Measurements from ENCODE around the gene TUBB4B. TPM values are rescaled to one million over a fixed set of nuclear protein-coding genes. Genes with fewer than 3 reads are reported as not detected.

Gene TUBB4B
- polyA plus RNA-seq, 1 experiment, result 223 TPM

DNA sequence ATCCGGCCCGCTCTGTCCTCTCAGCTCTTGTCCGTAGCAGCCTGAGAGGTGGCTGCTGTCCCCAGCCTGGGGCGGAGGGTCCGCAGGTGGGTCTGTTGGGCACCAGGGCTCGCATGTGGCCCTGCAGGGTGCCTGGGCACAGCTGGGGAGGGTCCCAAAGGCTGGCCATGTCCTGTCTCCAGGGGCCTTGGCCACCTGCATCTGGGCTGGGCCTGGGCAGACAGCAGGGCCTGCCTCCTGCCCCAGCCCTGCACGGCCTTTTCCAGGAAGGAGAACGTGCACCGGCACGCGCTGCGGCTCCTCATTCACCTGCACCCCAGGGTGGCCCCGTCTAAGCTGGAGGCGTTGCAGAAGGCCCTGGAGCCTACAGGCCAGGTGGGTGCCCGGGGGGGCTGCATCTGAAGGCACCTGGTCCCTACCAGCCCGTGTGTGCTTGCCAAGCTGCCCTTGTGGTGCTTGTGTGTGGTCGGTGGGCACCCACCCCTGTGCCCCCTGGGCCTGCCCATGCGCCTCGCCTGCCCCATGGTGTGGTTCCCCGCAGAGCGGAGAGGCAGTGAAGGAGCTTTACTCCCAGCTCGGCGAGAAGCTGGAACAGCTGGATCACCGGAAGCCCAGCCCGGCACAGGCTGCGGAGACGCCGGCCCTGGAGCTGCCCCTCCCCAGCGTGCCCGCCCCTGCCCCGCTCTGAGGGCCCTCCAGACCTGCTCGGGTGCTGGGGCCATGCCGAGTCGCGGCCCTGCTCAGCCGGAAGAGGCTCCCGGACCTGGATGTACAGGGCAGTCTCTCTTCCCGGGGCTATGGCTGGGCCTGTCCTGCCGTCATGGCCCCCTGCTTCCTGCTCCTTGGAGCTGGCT, 31.4 kb downstream of the TUBB4B start:
- POLR2A ChIA-PET, result interaction anchor here (1.1 to 1.4 kb wide), 2 partner anchors 32 to 259 kb away, joined by 5 read pairs; partner anchors contain the start of gene TUBB4B
- Histone ChIP-seq H3K9me3 (ENCODE audit: control insufficient read depth, insufficient read depth, low read length) (no peaks in the 10 kb centered on the region; the same call in 1 of the 2 replicates), H3K27me3 (ENCODE audit: control insufficient read depth, insufficient read depth, low read length) (no peaks in the 10 kb centered on the region), H3K27ac (ENCODE audit: low read depth, low read length) (no peak overlapping the region), H3K4me3 (ENCODE audit: low read depth, low read length) (no peak overlapping the region)
- no peak for TF ChIP-seq CTCF (IDR thresholded peaks at IDR 0.05; ENCODE audit: low read depth, low read length)
- CTCF ChIA-PET, result interaction anchor here (1.0 kb wide), 1 partner anchor 36 kb away, joined by 3 read pairs; no protein-coding TSS in a partner anchor
- no peak for DNase-seq (ENCODE audit: low read depth, low spot score)

DNA sequence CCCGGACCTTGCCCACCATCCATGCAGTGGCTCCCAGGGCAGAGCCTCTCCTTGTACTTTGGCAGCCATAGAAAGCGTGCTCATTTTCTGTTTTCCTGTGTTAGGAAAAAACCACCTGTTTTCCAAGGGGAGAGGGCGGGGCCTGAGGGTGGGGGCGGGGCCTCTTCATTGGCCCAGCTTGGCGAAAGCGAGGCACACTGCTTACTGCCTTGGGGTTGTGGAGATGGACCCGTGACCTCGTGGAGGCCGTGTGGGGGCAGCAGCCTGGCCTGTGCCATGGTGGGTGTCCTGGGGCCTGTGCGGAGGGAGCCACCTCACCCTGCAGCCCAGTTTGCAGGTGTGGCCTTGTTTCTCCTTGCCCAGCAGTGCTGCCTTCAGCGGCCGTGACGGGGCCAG, 32.0 kb downstream of the TUBB4B start:
- CTCF ChIA-PET, result no interaction called here
- H3K9me3 ChIP-seq (ENCODE audit: control insufficient read depth, insufficient read depth, low read length), result no peaks in the 10 kb centered on the region; the same call in 1 of the 2 replicates
- no peak overlapping the region for H3K4me3 ChIP-seq (ENCODE audit: low read depth, low read length)
- no peak for DNase-seq (ENCODE audit: low read depth, low spot score)
- no peak for TF ChIP-seq CTCF (IDR thresholded peaks at IDR 0.05; ENCODE audit: low read depth, low read length)
- POLR2A ChIA-PET, result interaction anchor here (0.6 to 1.4 kb wide), 3 partner anchors 32 to 258 kb away, joined by 5 to 11 read pairs (median 5); partner anchors contain the start of gene TUBB4B
- H3K27me3 ChIP-seq (ENCODE audit: control insufficient read depth, insufficient read depth, low read length), result no peaks in the 10 kb centered on the region
- H3K27ac ChIP-seq (ENCODE audit: low read depth, low read length), result no peak overlapping the region

DNA sequence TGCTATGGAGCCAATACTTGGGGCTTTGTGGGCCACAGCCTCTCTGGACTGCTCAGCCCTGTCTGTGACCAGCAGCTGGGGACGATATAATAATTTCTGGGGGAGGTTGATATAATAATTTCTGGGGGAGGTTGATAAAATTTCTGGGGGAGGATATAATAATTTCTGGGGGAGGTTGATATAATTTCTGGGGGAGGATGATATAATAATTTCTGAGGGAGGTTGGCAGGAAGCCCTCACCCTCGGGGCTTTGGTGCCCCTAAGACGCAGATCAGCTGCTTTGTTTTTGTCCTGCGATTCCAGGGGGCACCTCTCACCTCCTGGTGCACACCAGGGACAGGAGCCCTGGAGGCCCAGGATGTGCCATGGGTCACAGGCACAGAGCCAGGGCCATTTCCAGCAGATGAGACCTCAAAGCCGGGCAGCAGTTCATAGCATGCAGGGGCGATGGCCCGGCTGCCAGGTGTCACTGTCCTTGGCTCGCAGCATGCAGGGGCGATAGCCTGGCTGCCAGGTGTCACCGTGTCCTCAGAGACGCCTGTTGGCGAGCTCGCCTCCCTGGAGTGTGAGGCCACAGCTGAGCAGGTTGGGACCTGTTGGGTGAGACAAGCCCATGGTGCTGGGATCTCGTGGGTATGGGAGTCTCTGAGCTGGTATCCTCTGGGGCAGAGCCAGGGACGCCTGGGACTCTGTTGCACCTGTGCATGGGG, 32.7 kb downstream of the TUBB4B start:
- H3K4me3 ChIP-seq (ENCODE audit: low read depth, low read length), result no peak overlapping the region
- H3K9me3 ChIP-seq (ENCODE audit: control insufficient read depth, insufficient read depth, low read length), result peaks cover under 1% of the 10 kb centered on the region; the same call in 1 of the 2 replicates
- no peaks in the 10 kb centered on the region for H3K27me3 ChIP-seq (ENCODE audit: control insufficient read depth, insufficient read depth, low read length)
- no peak for TF ChIP-seq CTCF (IDR thresholded peaks at IDR 0.05; ENCODE audit: low read depth, low read length)
- no peak overlapping the region for H3K27ac ChIP-seq (ENCODE audit: low read depth, low read length)
- ChIA-PET POLR2A (interaction anchor here (0.6 to 1.4 kb wide), 3 partner anchors 33 to 164 kb away, joined by 3 to 11 read pairs (median 5); partner anchors contain the start of gene TUBB4B), CTCF (no interaction called here)
- no peak for DNase-seq (ENCODE audit: low read depth, low spot score)

DNA sequence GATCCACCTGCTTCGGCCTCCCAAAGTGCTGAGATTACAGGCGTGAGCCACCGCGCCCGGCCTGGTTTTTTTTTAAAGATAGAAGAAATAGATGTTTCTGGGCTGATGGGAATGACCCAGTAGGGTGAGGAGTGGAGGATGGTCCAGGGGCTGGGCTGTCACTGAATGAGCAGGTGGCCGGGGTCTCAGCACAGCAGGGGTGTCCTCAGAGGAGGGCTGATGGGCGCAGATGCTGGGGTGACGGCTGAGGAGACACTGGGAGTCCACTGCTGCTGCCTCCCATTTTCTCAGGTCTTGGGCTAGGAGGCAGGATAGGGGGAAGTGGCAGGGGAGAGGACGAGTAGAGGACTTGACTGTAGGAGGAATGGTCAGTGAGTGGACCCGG, 34.1 kb downstream of the TUBB4B start:
- DNase-seq (ENCODE audit: low read depth, low spot score), result no peak
- CTCF ChIA-PET, result no interaction called here
- H3K4me3 ChIP-seq (ENCODE audit: low read depth, low read length), result no peak overlapping the region
- H3K9me3 ChIP-seq (ENCODE audit: control insufficient read depth, insufficient read depth, low read length), result peaks cover 5% of the 10 kb centered on the region; the same call in 1 of the 2 replicates
- H3K27me3 ChIP-seq (ENCODE audit: control insufficient read depth, insufficient read depth, low read length), result no peaks in the 10 kb centered on the region
- no peak for TF ChIP-seq CTCF (IDR thresholded peaks at IDR 0.05; ENCODE audit: low read depth, low read length)
- POLR2A ChIA-PET, result interaction anchor here (1.1 kb wide), 1 partner anchor 34 kb away, joined by 3 read pairs; no protein-coding TSS in a partner anchor
- no peak overlapping the region for H3K27ac ChIP-seq (ENCODE audit: low read depth, low read length)
